Mesothelial cell of epicardium (in vitro differentiated cells): Measurements from ENCODE around the gene NFIX. TPM values are rescaled to one million over a fixed set of nuclear protein-coding genes. Genes with fewer than 3 reads are reported as not detected.

Source experiments
- DNase-seq, 2 experiments: peaks; one replicate each; pipeline ENCODE4 v3.0.0; 2021; ENCODE audit warnings: low spot score in 2 of 2; ENCODE audit not compliant: unreplicated experiment in 2 of 2
- H3K27ac Mint-ChIP-seq: 2 replicates; pipeline ENCODE4 v1.8.0; 2021; ENCODE audit warnings: mixed read lengths
- H3K27me3 Mint-ChIP-seq: 2 replicates; pipeline ENCODE4 v1.8.0; 2021; ENCODE audit warnings: low read depth, mixed read lengths
- H3K36me3 Mint-ChIP-seq: 2 replicates; pipeline ENCODE4 v1.8.0; 2021; ENCODE audit warnings: mixed read lengths
- H3K4me1 Mint-ChIP-seq: 2 replicates; pipeline ENCODE4 v1.8.0; 2021; ENCODE audit warnings: mixed read lengths
- H3K4me3 Mint-ChIP-seq: 2 replicates; pipeline ENCODE4 v1.8.0; 2021; ENCODE audit warnings: mild to moderate bottlenecking, moderate library complexity, mixed read lengths
- H3K9me3 Mint-ChIP-seq: 2 replicates; pipeline ENCODE4 v1.8.0; 2021; ENCODE audit warnings: mixed read lengths
- total RNA-seq: library from RNA; stranded (reverse); gene quantifications from 3 replicates; pipeline ENCODE4 v1.2.1, GENCODE V29; 2021
- TF ChIP-seq, protein P1 (sequence below): fragments of 200-600 bp; sonication (generic); IDR thresholded peaks from one replicate; pipeline ENCODE4 v1.5.0; 2021; ENCODE audit warnings: antibody characterized with exemption; ENCODE audit not compliant: unreplicated experiment

The NFIX gene
- total RNA-seq, 1 donor from 2014 or later, result 52.4 TPM

DNA sequence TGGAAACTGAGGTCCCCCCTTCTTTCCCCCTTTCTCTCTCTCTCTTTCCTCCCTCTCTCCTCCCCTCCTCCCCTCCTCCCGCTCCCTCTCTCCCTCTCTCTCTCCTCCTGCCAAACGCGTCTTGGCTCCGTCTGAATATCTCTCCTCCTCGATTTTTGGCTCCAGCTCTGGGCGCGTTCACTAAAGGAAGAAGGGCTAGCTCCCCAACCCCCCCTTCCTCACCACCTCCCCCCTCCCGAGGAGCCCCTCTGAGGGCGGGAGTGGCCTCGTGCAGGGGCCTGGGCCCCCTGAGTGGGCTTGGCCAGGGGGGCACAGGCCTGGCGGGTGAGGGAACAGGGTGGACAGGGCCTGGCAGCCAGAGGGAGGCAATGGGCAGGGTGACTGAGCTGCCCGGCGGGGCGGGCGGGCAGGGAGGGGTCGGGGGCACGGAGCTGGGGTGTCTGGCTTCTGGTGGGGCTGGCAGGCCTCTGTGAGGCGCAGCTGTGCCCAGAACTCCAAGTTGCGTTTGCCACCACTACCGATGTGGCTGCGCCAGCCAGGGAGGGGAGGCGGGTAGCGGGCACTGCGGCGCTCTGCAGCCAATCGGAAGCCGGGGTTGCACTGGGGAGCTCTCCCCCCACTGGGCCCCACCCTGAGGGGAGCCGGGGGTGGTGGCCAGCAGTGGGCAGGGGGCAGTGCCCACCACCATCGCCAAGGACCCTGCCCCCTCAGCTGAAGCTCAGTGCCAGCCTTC, 7.1 kb downstream of the NFIX start:
- H3K4me1 Mint-ChIP-seq, result peaks cover 7% of the 10 kb centered on the region
- H3K36me3 Mint-ChIP-seq, result peaks cover 25% of the 10 kb centered on the region
- peaks cover 86% of the 10 kb centered on the region for H3K27me3 Mint-ChIP-seq
- H3K27ac Mint-ChIP-seq, result no peak overlapping the region
- no peaks in the 10 kb centered on the region for H3K9me3 Mint-ChIP-seq
- H3K4me3 Mint-ChIP-seq, result no peak overlapping the region
- DNase-seq, result no peak
- TF ChIP-seq, protein P1, sequence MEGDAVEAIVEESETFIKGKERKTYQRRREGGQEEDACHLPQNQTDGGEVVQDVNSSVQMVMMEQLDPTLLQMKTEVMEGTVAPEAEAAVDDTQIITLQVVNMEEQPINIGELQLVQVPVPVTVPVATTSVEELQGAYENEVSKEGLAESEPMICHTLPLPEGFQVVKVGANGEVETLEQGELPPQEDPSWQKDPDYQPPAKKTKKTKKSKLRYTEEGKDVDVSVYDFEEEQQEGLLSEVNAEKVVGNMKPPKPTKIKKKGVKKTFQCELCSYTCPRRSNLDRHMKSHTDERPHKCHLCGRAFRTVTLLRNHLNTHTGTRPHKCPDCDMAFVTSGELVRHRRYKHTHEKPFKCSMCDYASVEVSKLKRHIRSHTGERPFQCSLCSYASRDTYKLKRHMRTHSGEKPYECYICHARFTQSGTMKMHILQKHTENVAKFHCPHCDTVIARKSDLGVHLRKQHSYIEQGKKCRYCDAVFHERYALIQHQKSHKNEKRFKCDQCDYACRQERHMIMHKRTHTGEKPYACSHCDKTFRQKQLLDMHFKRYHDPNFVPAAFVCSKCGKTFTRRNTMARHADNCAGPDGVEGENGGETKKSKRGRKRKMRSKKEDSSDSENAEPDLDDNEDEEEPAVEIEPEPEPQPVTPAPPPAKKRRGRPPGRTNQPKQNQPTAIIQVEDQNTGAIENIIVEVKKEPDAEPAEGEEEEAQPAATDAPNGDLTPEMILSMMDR, result no peak

DNA sequence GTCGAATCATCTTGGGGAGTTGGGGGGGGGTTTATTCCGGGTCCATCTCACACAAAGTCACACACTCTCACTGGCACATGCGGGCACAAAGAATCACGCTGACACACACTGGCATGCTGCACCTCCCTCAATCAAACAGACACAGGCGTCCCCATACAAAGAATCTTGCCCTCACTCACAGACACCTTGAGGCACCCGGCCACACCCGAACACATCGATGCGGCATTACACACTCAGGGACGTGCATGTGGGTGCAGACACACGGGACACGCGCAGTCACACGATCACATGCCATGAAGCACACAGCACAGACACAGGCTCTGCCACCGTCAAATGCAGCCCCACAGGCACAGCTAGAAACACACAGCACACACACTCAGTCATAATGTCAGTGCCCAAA, 7.8 kb downstream of the NFIX start:
- Mint-ChIP-seq H3K4me1 (peaks cover 4% of the 10 kb centered on the region), H3K27me3 (peaks cover 86% of the 10 kb centered on the region), H3K4me3 (no peak overlapping the region), H3K9me3 (no peaks in the 10 kb centered on the region), H3K36me3 (peaks cover 25% of the 10 kb centered on the region), H3K27ac (no peak overlapping the region)
- DNase-seq, result no peak
- TF ChIP-seq, protein P1, result no peak

DNA sequence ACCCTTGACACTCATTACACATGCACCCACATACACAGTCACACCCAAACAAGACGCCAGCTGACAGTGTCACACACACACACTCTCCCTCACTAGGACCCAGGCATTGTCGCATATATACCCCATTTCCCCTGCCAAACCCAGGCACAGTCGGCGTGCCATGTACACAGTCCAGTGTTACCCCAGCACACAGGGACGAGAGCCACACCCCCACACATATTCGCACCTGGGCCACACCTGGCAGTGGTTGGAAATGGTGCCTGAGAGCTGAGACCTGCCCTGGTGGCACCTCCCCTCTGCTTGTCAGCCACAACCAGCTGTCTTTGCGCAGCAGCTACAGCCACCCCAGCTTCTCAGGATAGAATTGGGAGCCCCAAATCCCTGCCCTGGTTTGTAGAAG, 9.0 kb downstream of the NFIX start:
- Mint-ChIP-seq H3K36me3 (peaks cover 28% of the 10 kb centered on the region), H3K4me3 (no peak overlapping the region), H3K27me3 (peaks cover 86% of the 10 kb centered on the region), H3K9me3 (no peaks in the 10 kb centered on the region), H3K27ac (no peak overlapping the region), H3K4me1 (peaks cover 8% of the 10 kb centered on the region)
- TF ChIP-seq, protein P1, result no peak
- DNase-seq, result no peak

- DNase-seq, result no peak
- no peaks in the 10 kb centered on the region for H3K9me3 Mint-ChIP-seq
- no peak overlapping the region for H3K4me3 Mint-ChIP-seq
- H3K4me1 Mint-ChIP-seq, result peaks cover 11% of the 10 kb centered on the region
- TF ChIP-seq, protein P1, result no peak
- peaks cover 85% of the 10 kb centered on the region for H3K27me3 Mint-ChIP-seq
- peaks cover 20% of the 10 kb centered on the region for H3K36me3 Mint-ChIP-seq
- no peak overlapping the region for H3K27ac Mint-ChIP-seq
These were observed 10.0 kb downstream of the NFIX start for GRCh38 chr19:13005253-13005652.

DNA sequence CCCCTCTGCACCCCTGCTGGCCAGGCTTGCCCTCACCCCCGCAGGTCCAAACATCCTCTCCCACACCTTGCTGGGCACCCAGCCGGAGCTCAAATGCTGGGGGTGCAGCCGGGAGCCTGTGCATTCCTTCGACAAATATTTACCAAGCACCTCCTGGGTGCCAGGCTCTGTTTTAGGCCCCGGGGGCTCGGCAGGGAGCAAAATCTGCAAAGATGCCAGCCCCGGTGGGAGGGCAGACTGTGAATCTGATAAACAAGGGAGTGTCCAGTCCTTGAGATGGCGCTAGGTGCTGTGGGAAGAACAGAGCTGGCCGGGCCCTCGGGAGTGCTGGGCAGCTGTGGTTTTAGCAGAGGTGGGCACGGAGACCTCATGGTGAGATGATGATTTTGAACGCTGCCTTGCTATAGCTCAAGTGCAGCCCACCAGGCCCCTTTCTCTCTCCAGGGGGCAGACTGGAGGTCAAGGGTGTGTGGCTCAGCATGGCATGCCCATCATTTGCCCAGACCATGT, 10.6 kb downstream of the NFIX start:
- TF ChIP-seq, protein P1, result no peak
- Mint-ChIP-seq H3K4me1 (peaks cover 15% of the 10 kb centered on the region), H3K4me3 (no peak overlapping the region), H3K27me3 (peaks cover 85% of the 10 kb centered on the region), H3K36me3 (peaks cover 19% of the 10 kb centered on the region), H3K9me3 (no peaks in the 10 kb centered on the region), H3K27ac (no peak overlapping the region)
- no peak for DNase-seq
